H9 (cell line): ENCODE results near the gene CORO2B. TPM values are rescaled to one million over a fixed set of nuclear protein-coding genes. Genes with fewer than 3 reads are reported as not detected.

Experiments
- DNase-seq: peaks from one replicate; pipeline ENCODE4 v3.0.0-alpha.2; 2017
- H2AFZ ChIP-seq: one replicate; pipeline ENCODE4 v1.6.1; 2013; ENCODE audit warnings: mild to moderate bottlenecking, low read length, control low read depth, moderate library complexity
- H2AK5ac ChIP-seq: 2 replicates; pipeline ENCODE4 v1.6.1; 2013; ENCODE audit warnings: low read length, control low read depth, mixed read lengths; ENCODE audit not compliant: insufficient read length
- H2BK120ac ChIP-seq: one replicate; pipeline ENCODE4 v1.6.1; 2013; ENCODE audit warnings: low read depth, mild to moderate bottlenecking, low read length, control low read depth, inconsistent platforms; ENCODE audit not compliant: poor library complexity, severe bottlenecking
- H2BK12ac ChIP-seq: 2 replicates; pipeline ENCODE4 v1.6.1; 2013; ENCODE audit warnings: low read length, control low read depth, mixed read lengths, low read depth; ENCODE audit not compliant: insufficient read length
- H2BK15ac ChIP-seq: 2 replicates; pipeline ENCODE4 v1.6.1; 2013; ENCODE audit warnings: low read depth, low read length, control low read depth
- H2BK20ac ChIP-seq: one replicate; pipeline ENCODE4 v1.6.1; 2013; ENCODE audit warnings: low read depth, mild to moderate bottlenecking, low read length, control low read depth, inconsistent platforms; ENCODE audit not compliant: poor library complexity, severe bottlenecking
- H2BK5ac ChIP-seq: 2 replicates; pipeline ENCODE4 v1.6.1; 2013; ENCODE audit warnings: low read length, control low read depth, mixed read lengths; ENCODE audit not compliant: insufficient read length
- H3K14ac ChIP-seq: 2 replicates; pipeline ENCODE4 v1.6.1; 2013; ENCODE audit warnings: low read length, control low read depth; ENCODE audit not compliant: insufficient read depth
- H3K18ac ChIP-seq: 2 replicates; pipeline ENCODE4 v1.6.1; 2013; ENCODE audit warnings: low read depth, mild to moderate bottlenecking, mixed read lengths, low read length, control low read depth; ENCODE audit not compliant: insufficient read length
- H3K23ac ChIP-seq: 2 replicates; pipeline ENCODE4 v1.6.1; 2013; ENCODE audit warnings: low read length, control low read depth, mixed read lengths, low read depth; ENCODE audit not compliant: insufficient read length
- H3K23me2 ChIP-seq: 2 replicates; pipeline ENCODE4 v1.6.1; 2013; ENCODE audit warnings: low read depth, mild to moderate bottlenecking, mixed read lengths, low read length, control low read depth; ENCODE audit not compliant: insufficient read length, poor library complexity, severe bottlenecking
- H3K27ac ChIP-seq: 2 replicates; pipeline ENCODE4 v1.5.1; 2013; ENCODE audit warnings: low read length, control low read depth, mixed read lengths, low read depth; ENCODE audit not compliant: insufficient read length
- H3K27me3 ChIP-seq: 2 replicates; pipeline ENCODE4 v1.6.1; 2013; ENCODE audit warnings: low read length, control low read depth, inconsistent platforms; ENCODE audit not compliant: insufficient read depth
- H3K4ac ChIP-seq: 2 replicates; pipeline ENCODE4 v1.6.1; 2013; ENCODE audit warnings: low read depth, mild to moderate bottlenecking, control low read depth, inconsistent platforms, low read length, moderate library complexity
- H3K4me1 ChIP-seq: 2 replicates; pipeline ENCODE4 v1.6.1; 2013; ENCODE audit warnings: low read length, control low read depth, inconsistent platforms; ENCODE audit not compliant: insufficient read depth
- H3K4me2 ChIP-seq: 2 replicates; pipeline ENCODE4 v1.6.1; 2013; ENCODE audit warnings: low read length, control low read depth, mixed read lengths; ENCODE audit not compliant: insufficient read length, insufficient read depth
- H3K56ac ChIP-seq: 2 replicates; pipeline ENCODE4 v1.6.1; 2013; ENCODE audit warnings: low read depth, mild to moderate bottlenecking, mixed read lengths, low read length, control low read depth; ENCODE audit not compliant: insufficient read length
- H3K79me1 ChIP-seq: 2 replicates; pipeline ENCODE4 v1.6.1; 2013; ENCODE audit warnings: low read depth, mild to moderate bottlenecking, moderate library complexity, low read length, control low read depth, inconsistent platforms; ENCODE audit not compliant: insufficient read depth, poor library complexity, severe bottlenecking
- H3K79me2 ChIP-seq: 2 replicates; pipeline ENCODE4 v1.6.1; 2013; ENCODE audit warnings: low read length, control low read depth, inconsistent platforms; ENCODE audit not compliant: insufficient read depth
- H3K9ac ChIP-seq: 2 replicates; pipeline ENCODE4 v1.6.1; 2013; ENCODE audit warnings: low read length, control low read depth, mixed read lengths; ENCODE audit not compliant: insufficient read length; ENCODE audit errors: extremely low read depth
- H3K9me3 ChIP-seq: one replicate; pipeline ENCODE4 v1.6.1; 2013; ENCODE audit warnings: low read depth, low read length, inconsistent platforms; ENCODE audit not compliant: control insufficient read depth
- H3T11ph ChIP-seq: one replicate; pipeline ENCODE4 v1.6.1; 2013; ENCODE audit warnings: mild to moderate bottlenecking, low read length, control low read depth, inconsistent platforms
- H4K20me1 ChIP-seq: one replicate; pipeline ENCODE4 v1.6.1; 2013; ENCODE audit not compliant: control insufficient read depth, insufficient read length, insufficient read depth
- H4K5ac ChIP-seq: 2 replicates; pipeline ENCODE4 v1.6.1; 2013; ENCODE audit warnings: low read depth, mild to moderate bottlenecking, mixed read lengths, low read length, control low read depth; ENCODE audit not compliant: insufficient read length
- H4K8ac ChIP-seq: replicated peaks from 2 replicates; pipeline ENCODE4 v1.6.1; 2013; ENCODE audit warnings: low read length, control low read depth, mixed read lengths, low read depth; ENCODE audit not compliant: insufficient read length
- H4K91ac ChIP-seq: 2 replicates; pipeline ENCODE4 v1.6.1; 2013; ENCODE audit warnings: low read depth, mild to moderate bottlenecking, moderate library complexity, mixed read lengths, low read length, control low read depth; ENCODE audit not compliant: insufficient read length
- H3K27ac Mint-ChIP-seq, 3 experiments: 2 replicates in 2 of 3; 3 replicates in 1 of 3; pipeline ENCODE4 v1.8.0; 2020 to 2021; ENCODE audit warnings: mixed read lengths in 3 of 3, mild to moderate bottlenecking in 1 of 3, moderate library complexity in 1 of 3
- H3K27me3 Mint-ChIP-seq: 2 replicates; pipeline ENCODE4 v1.8.0; 2021; ENCODE audit warnings: low read depth, mild to moderate bottlenecking, moderate library complexity, mixed read lengths
- H3K36me3 Mint-ChIP-seq, 3 experiments: 2 replicates in 2 of 3; 3 replicates in 1 of 3; pipeline ENCODE4 v1.8.0; 2020 to 2021; ENCODE audit warnings: low read depth in 3 of 3, mixed read lengths in 3 of 3; ENCODE audit not compliant: insufficient read depth in 1 of 3
- H3K4me1 Mint-ChIP-seq, 2 experiments: 2 replicates each; pipeline ENCODE4 v1.8.0; 2020; ENCODE audit warnings: mixed read lengths in 2 of 2
- H3K4me3 Mint-ChIP-seq, 2 experiments: 2 replicates in 1 of 2; 3 replicates in 1 of 2; pipeline ENCODE4 v1.8.0; 2020 to 2021; ENCODE audit warnings: mild to moderate bottlenecking in 2 of 2, mixed read lengths in 2 of 2, moderate library complexity in 1 of 2
- H3K9me3 Mint-ChIP-seq, 2 experiments: 2 replicates in 1 of 2; 3 replicates in 1 of 2; pipeline ENCODE4 v1.8.0; 2020; ENCODE audit warnings: mild to moderate bottlenecking in 2 of 2, mixed read lengths in 2 of 2, moderate library complexity in 1 of 2
- WGBS: extraction: QIAGEN DNeasy Blood & Tissue Kit; methylation state at CpG from one replicate; pipeline ENCODE4 v1.1.7; 2013; ENCODE audit warnings: missing lambda C conversion rate, low lambda C conversion rate, mixed read lengths; ENCODE audit not compliant: insufficient read length; ENCODE audit errors: extremely low coverage; 5-methylcytosine and 5-hydroxymethylcytosine counted together
- total RNA-seq: library from RNA; stranded (reverse); gene quantifications from 2 replicates; pipeline ENCODE4 v1.2.1, GENCODE V29; 2021
- TF ChIP-seq, protein P1 (sequence below): fragments of 200-600 bp; sonication (generic); conservative IDR thresholded peaks from 3 replicates; pipeline ENCODE4 v1.8.0; 2021; ENCODE audit warnings: antibody characterized with exemption, mild to moderate bottlenecking

Gene CORO2B
- total RNA-seq, 1 experiment from 2014 or later: 3.1 TPM

DNA sequence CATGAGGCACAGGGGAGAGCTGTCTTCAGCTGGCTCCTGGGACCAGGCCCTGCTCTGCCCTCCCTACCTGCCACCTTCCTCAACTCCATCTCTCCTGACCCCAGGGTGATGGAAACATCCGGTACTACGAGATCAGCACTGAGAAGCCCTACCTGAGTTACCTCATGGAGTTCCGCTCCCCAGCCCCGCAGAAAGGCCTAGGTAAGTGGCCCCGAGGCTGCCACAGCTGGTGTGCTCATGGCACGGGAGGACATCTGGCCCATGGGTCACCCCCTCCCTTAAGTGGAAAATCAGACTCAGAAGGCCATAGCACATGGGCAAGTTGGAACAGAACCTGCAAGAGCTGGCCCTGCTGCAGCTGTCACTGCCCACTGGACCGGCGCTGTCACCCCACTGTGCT, 136.3 kb downstream of the CORO2B start:
- no peaks in the 10 kb centered on the region; a peak in 2 of 4 replicates for H3K4me1 Mint-ChIP-seq
- no peak overlapping the region for H3K56ac ChIP-seq
- H2BK120ac ChIP-seq: no peak overlapping the region
- no peak overlapping the region for H3K27ac ChIP-seq
- no peak overlapping the region for H2BK20ac ChIP-seq
- no peak overlapping the region for H3K23ac ChIP-seq
- no peak overlapping the region for H3K9ac ChIP-seq
- H2BK5ac ChIP-seq: no peak overlapping the region
- H3K27me3 ChIP-seq: no peaks in the 10 kb centered on the region
- no peaks in the 10 kb centered on the region for H3K9me3 Mint-ChIP-seq
- H3K79me2 ChIP-seq: no peaks in the 10 kb centered on the region
- peaks cover 2% of the 10 kb centered on the region for H3K27me3 Mint-ChIP-seq
- TF ChIP-seq, protein P1, sequence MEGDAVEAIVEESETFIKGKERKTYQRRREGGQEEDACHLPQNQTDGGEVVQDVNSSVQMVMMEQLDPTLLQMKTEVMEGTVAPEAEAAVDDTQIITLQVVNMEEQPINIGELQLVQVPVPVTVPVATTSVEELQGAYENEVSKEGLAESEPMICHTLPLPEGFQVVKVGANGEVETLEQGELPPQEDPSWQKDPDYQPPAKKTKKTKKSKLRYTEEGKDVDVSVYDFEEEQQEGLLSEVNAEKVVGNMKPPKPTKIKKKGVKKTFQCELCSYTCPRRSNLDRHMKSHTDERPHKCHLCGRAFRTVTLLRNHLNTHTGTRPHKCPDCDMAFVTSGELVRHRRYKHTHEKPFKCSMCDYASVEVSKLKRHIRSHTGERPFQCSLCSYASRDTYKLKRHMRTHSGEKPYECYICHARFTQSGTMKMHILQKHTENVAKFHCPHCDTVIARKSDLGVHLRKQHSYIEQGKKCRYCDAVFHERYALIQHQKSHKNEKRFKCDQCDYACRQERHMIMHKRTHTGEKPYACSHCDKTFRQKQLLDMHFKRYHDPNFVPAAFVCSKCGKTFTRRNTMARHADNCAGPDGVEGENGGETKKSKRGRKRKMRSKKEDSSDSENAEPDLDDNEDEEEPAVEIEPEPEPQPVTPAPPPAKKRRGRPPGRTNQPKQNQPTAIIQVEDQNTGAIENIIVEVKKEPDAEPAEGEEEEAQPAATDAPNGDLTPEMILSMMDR: no peak
- no peak overlapping the region; the same call in 1 of the 2 replicates for H3K14ac ChIP-seq
- no peak overlapping the region for H2BK12ac ChIP-seq
- WGBS: no CpG with 5 or more reads among the region's 8 CpGs
- H3K4me1 ChIP-seq: no peaks in the 10 kb centered on the region; the same call in 1 of the 2 replicates
- H3K79me1 ChIP-seq: no peaks in the 10 kb centered on the region
- no peak for DNase-seq
- 0 out of 7 replicates have a peak overlapping the region, but pooled peaks of 1 of the 3 experiments have one; percentile 27 for H3K27ac Mint-ChIP-seq
- H4K5ac ChIP-seq: no peak overlapping the region
- no peak overlapping the region for H3T11ph ChIP-seq
- no peak overlapping the region for H4K8ac ChIP-seq
- H4K20me1 ChIP-seq: no peaks in the 10 kb centered on the region
- no peak overlapping the region for H4K91ac ChIP-seq
- H3K4me2 ChIP-seq: no peak overlapping the region
- H3K4me3 Mint-ChIP-seq: no peak overlapping the region
- no peak overlapping the region for H3K4ac ChIP-seq
- H3K36me3 Mint-ChIP-seq: no peaks in the 10 kb centered on the region; a peak in 2 of 7 replicates
- H3K18ac ChIP-seq: no peak overlapping the region
- H2AK5ac ChIP-seq: no peak overlapping the region
- H2AFZ ChIP-seq: no peak overlapping the region
- H2BK15ac ChIP-seq: no peak overlapping the region
- H3K9me3 ChIP-seq: no peaks in the 10 kb centered on the region
- no peaks in the 10 kb centered on the region for H3K23me2 ChIP-seq
